ENCODE results near the gene MBLAC1. TPM values are rescaled to one million over a fixed set of nuclear protein-coding genes. Genes with fewer than 3 reads are reported as not detected.

The MBLAC1 gene
- total RNA-seq, 1 donor from 2014 or later = 2.1 TPM

DNA sequence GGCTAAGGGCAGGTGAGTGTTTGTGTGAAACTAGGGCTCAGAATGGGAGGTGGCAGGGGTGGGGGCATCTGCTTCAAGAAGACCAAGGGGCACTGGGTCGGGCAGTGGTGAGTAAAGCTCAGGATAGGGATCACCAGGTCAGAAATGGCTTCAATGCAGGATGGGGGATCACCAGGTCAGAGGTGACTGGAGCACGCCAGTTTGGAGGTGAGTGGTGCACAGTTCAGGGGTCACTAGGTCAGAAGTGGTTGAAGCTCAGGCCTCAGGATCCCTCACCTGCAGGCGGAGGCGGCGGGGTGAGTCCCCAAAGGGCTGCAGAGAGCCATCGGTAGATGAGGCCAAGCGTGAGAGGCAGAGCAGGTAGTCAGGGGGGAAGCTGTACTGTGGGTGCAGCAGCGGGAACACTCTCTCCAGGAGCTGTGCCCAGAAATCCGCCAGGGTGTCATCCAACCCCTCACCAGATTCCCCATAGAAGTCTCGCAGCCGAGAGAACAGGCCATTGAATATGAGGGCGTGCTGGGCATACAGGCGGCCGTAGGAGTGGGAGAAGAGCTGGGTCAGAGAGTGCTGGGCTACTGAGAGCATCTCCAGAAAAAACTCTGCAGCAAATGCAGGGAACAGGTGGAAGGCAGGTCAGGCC, 48.6 kb downstream of the MBLAC1 start:
- H3K9me3 Mint-ChIP-seq = peaks cover 2% of the 10 kb centered on the region
- H3K27me3 Mint-ChIP-seq (ENCODE audit: low read depth) = peaks cover 15% of the 10 kb centered on the region
- peak overlapping the region; percentile 86 for H3K4me3 Mint-ChIP-seq
- H3K36me3 Mint-ChIP-seq (ENCODE audit: low read depth) = peaks cover 8% of the 10 kb centered on the region
- no peak overlapping the region for H3K27ac Mint-ChIP-seq (ENCODE audit: unreplicated experiment)
- peaks cover 39% of the 10 kb centered on the region for H3K4me1 Mint-ChIP-seq
- DNase-seq (ENCODE audit: low read depth, low spot score) = no peak
- TF ChIP-seq CTCF (conservative IDR thresholded peaks at IDR 0.05) = no peak

GRCh38 chr7:100176096-100177044, 49.6 kb downstream of the MBLAC1 start:
- H3K4me1 Mint-ChIP-seq = peaks cover 35% of the 10 kb centered on the region
- no peak for DNase-seq (ENCODE audit: low read depth, low spot score)
- peak overlapping the region; percentile 88 for H3K27ac Mint-ChIP-seq (ENCODE audit: unreplicated experiment)
- peaks cover 18% of the 10 kb centered on the region for H3K27me3 Mint-ChIP-seq (ENCODE audit: low read depth)
- no peak for TF ChIP-seq CTCF (conservative IDR thresholded peaks at IDR 0.05)
- H3K9me3 Mint-ChIP-seq = peaks cover 2% of the 10 kb centered on the region
- peaks cover 8% of the 10 kb centered on the region for H3K36me3 Mint-ChIP-seq (ENCODE audit: low read depth)
- peak overlapping the region; percentile 98 for H3K4me3 Mint-ChIP-seq

DNA sequence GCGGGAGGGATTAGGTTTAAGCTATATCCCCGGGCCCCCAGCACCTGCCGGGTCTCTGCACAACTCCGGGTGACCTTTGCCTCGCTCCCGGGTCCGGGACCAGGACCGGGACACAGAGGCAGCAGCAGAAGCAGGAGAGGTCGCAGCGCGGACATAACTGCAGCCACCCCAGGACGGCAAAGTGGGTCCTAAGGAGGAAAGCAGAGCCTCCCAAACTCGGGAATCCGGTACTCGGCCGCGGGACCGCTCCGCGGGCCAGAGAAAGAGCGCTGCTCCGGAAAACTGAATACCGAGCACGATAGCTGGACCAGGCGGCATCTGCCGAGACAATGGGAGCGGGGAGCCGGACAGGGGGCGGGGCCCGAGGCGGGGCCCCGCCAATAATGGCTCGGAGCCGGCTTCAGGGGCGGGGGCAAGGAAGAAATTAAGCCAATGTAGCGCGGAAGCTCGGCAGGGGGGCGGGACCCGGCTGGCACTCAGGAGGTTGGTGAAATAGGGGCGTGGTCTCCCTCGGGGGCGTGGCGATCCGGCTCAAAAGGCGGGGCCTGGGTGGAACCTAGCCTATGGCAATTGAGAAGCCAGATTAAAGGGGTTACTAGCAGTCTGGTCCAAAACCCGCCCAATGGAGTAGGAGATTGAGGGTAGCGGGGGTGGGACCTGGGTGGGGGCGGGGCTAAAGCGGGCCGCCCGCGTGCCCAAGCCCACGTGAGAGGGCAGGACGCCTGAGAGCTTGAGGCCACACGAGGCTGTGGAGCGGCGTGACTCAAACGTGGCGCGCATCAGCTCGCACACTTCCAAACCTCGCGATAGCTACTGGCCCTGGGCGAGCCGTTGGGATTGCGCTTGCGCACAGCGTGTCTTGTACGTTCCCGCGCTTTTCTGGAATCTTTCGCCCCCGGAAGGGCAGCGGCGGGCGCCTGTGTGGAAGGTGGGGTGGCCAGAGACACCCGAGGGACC, 50.6 kb downstream of the MBLAC1 start, which contains the start of the genes GPC2 and STAG3:
Gene GPC2 (minus strand): TSS at position 337 of the 957 bp plus-strand sequence. CDS start 182 bp downstream, at position 155.
Gene STAG3 (plus strand): TSS at position 874 of the 957 bp plus-strand sequence. CDS start 2,639 bp downstream, outside the sequence.
- DNase-seq (ENCODE audit: low read depth, low spot score) = peak; percentile 99
- Mint-ChIP-seq H3K36me3 (ENCODE audit: low read depth) (peaks cover 8% of the 10 kb centered on the region), H3K27ac (ENCODE audit: unreplicated experiment) (peak within 1 kb of the TSS; percentile 88), H3K4me1 (peaks cover 37% of the 10 kb centered on the region), H3K27me3 (ENCODE audit: low read depth) (peaks cover 24% of the 10 kb centered on the region), H3K9me3 (peaks cover 2% of the 10 kb centered on the region), H3K4me3 (peak within 1 kb of the TSS; percentile 98)
- TF ChIP-seq CTCF (conservative IDR thresholded peaks at IDR 0.05) = no peak

Small RNA genes within 50 kb of the gene (microRNA-seq; reads per million reads assigned to microRNA genes)
- gene MIR106B (31,322 reads per million, percentile 99 among the genes with 10 or more reads in this experiment), gene MIR25 (2,747 reads per million, percentile 88 among the genes with 10 or more reads in this experiment), gene MIR4658 (not detected), gene MIR93 (66,061 reads per million, percentile 100 among the genes with 10 or more reads in this experiment)

Other genes with a start within 250 kb of the MBLAC1 start
- 0.27 TPM in 1 of 2 replicates, not detected in the other for gene OR2AE1, start 249.9 kb upstream of the MBLAC1 start, total RNA-seq
- gene TRIM4, start 207.4 kb upstream of the MBLAC1 start, total RNA-seq = 8.9 and 10.4 TPM in 2 replicates
- gene GJC3, start 197.3 kb upstream of the MBLAC1 start, total RNA-seq = 0.28 and 0.45 TPM in 2 replicates
- gene AZGP1, start 150.9 kb upstream of the MBLAC1 start, total RNA-seq = 0.52 TPM in 1 of 2 replicates, not detected in the other
- 122 and 133 TPM in 2 replicates for gene ZKSCAN1, start 111.4 kb upstream of the MBLAC1 start, total RNA-seq
- gene ZSCAN21, start 77.2 kb upstream of the MBLAC1 start, total RNA-seq = 19.3 and 20.3 TPM in 2 replicates
- 67.1 and 72.3 TPM in 2 replicates for gene ZNF3, start 45.2 kb upstream of the MBLAC1 start, total RNA-seq
- 142 and 160 TPM in 2 replicates for gene COPS6, start 38.0 kb upstream of the MBLAC1 start, total RNA-seq
- 420 and 426 TPM in 2 replicates for gene MCM7, start 25.6 kb upstream of the MBLAC1 start, total RNA-seq
- 22.6 and 23.6 TPM in 2 replicates for gene AP4M1, start 25.3 kb upstream of the MBLAC1 start, total RNA-seq
- gene TAF6, start 7.6 kb upstream of the MBLAC1 start, total RNA-seq = 82.0 and 88.9 TPM in 2 replicates
- gene CNPY4, start 7.3 kb upstream of the MBLAC1 start, total RNA-seq = 27.7 and 27.9 TPM in 2 replicates
- gene LAMTOR4, start 22.0 kb downstream of the MBLAC1 start, total RNA-seq = 134 and 135 TPM in 2 replicates
- 32.0 and 33.9 TPM in 2 replicates for gene TRAPPC14, start 31.8 kb downstream of the MBLAC1 start, total RNA-seq
- gene GAL3ST4, start 41.6 kb downstream of the MBLAC1 start, total RNA-seq = 15.3 and 16.6 TPM in 2 replicates
- 97.8 and 106 TPM in 2 replicates for gene GPC2, start 50.4 kb downstream of the MBLAC1 start, total RNA-seq
- 1.1 and 1.9 TPM in 2 replicates for gene STAG3, start 51.0 kb downstream of the MBLAC1 start, total RNA-seq
- gene PVRIG, start 93.0 kb downstream of the MBLAC1 start, total RNA-seq = not detected in 2 replicates
- not detected in 2 replicates for gene SPDYE3, start 180.7 kb downstream of the MBLAC1 start, total RNA-seq
- 36.5 and 36.6 TPM in 2 replicates for gene PILRB, start 231.2 kb downstream of the MBLAC1 start, total RNA-seq
- 2.6 and 2.7 TPM in 2 replicates for gene PILRA, start 246.5 kb downstream of the MBLAC1 start, total RNA-seq

Data from neural crest cell (in vitro differentiated cells).